Breast epithelium (tissue), 3 donors: ENCODE results near the gene FTO.

ENCODE experiments used
- POLR2A ChIP-seq: fragments of 450-650 bp; IDR thresholded peaks from one replicate; pipeline ENCODE4 v1.6.1; 2016; ENCODE audit warnings: antibody characterized with exemption, mild to moderate bottlenecking, moderate library complexity
- POLR2AphosphoS5 ChIP-seq, 3 donors: sonication (generic); formaldehyde crosslinking; IDR thresholded peaks; one replicate each; pipeline ENCODE4 v1.6.1; 2017; ENCODE audit warnings: antibody characterized with exemption in 3 of 3
- TF ChIP-seq, protein P1 (sequence below), 3 donors: fragments of 450-650 bp; IDR thresholded peaks; one replicate each; pipeline ENCODE4 v1.5.1; 2016 to 2017; ENCODE audit warnings: antibody characterized with exemption in 3 of 3, mild to moderate bottlenecking in 3 of 3, moderate library complexity in 3 of 3

DNA sequence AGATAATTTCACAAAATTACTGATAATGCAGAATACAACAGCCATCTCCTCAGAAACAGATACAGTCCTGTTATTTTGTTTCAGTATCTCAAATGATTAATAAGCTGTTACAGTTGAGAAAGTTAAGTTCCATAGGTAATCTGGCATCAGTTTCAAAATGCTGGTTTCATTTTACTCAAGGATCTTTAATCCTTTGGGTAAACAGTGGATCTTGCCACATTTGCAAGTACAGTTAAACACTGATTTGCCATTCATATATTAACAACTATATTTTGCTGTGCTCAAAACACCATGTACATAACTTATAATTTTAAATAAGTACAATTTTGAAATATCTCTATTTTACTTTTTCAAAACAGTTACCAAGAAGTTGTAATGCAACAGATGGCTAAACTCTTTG, 31.5 kb upstream of the FTO start:
- TF ChIP-seq, protein P1, sequence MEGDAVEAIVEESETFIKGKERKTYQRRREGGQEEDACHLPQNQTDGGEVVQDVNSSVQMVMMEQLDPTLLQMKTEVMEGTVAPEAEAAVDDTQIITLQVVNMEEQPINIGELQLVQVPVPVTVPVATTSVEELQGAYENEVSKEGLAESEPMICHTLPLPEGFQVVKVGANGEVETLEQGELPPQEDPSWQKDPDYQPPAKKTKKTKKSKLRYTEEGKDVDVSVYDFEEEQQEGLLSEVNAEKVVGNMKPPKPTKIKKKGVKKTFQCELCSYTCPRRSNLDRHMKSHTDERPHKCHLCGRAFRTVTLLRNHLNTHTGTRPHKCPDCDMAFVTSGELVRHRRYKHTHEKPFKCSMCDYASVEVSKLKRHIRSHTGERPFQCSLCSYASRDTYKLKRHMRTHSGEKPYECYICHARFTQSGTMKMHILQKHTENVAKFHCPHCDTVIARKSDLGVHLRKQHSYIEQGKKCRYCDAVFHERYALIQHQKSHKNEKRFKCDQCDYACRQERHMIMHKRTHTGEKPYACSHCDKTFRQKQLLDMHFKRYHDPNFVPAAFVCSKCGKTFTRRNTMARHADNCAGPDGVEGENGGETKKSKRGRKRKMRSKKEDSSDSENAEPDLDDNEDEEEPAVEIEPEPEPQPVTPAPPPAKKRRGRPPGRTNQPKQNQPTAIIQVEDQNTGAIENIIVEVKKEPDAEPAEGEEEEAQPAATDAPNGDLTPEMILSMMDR (IDR thresholded peaks at IDR 0.05): no peak
- no peak for TF ChIP-seq POLR2A
- TF ChIP-seq POLR2AphosphoS5 (IDR thresholded peaks at IDR 0.05): no peak
